Measurements from ENCODE around the gene TNFRSF13B. TPM values are rescaled to one million over a fixed set of nuclear protein-coding genes. Genes with fewer than 3 reads are reported as not detected.

The TNFRSF13B gene
- total and polyA plus RNA-seq, 10 of the 15 experiments (the other 5 are each of a cell fraction or from before 2014, with no cell fraction given) = 15.5 to 231 (median 119) TPM

GRCh38 chr17:16924696-16925440 is 47.0 kb downstream of the TNFRSF13B start:
- H3K79me2 ChIP-seq (ENCODE audit: control insufficient read depth, insufficient read depth, low read length) = no peaks in the 10 kb centered on the region
- H3K27me3 ChIP-seq (replicated peaks in 1 of 2; ENCODE audit: control insufficient read depth in 2 of 2, insufficient read depth in 2 of 2, low read length in 1 of 2) = no peaks in the 10 kb centered on the region
- in situ Hi-C loops (cut with MboI) (no loop called here), intact Hi-C loops (cut with micrococcal nuclease; ENCODE audit: unreplicated experiment) (no loop called here)
- no peak for ATAC-seq
- no peak overlapping the region for H3K27ac ChIP-seq (ENCODE audit: control insufficient read depth, insufficient read depth)
- no TSS peak for BruUV-seq (replicated peaks)
- ChIA-PET CTCF (no interaction called here), SMC1A (ENCODE audit: uncharacterized antibody, unreplicated experiment) (no interaction called here), POLR2A (no interaction called here), RAD21 (ENCODE audit: unreplicated experiment) (no interaction called here)
- no peaks in the 10 kb centered on the region for H3K9me3 ChIP-seq (replicated peaks; ENCODE audit: control insufficient read depth, insufficient read depth, low read length)
- no peak overlapping the region for H3K4me2 ChIP-seq (ENCODE audit: control insufficient read depth, insufficient read depth)
- FAIRE-seq = no peak
- H2AFZ ChIP-seq (ENCODE audit: control insufficient read depth, low read depth, low read length) = no peak overlapping the region
- no peak overlapping the region for H3K9ac ChIP-seq (ENCODE audit: control insufficient read depth, insufficient read depth, low read length)
- no peak overlapping the region for H3K4me3 ChIP-seq
- H3K4me1 ChIP-seq (ENCODE audit: control insufficient read depth, insufficient read depth, low read length) = no peaks in the 10 kb centered on the region
- no peaks in the 10 kb centered on the region for H4K20me1 ChIP-seq (ENCODE audit: control insufficient read depth, insufficient read depth)
- no peak for DNase-seq (ENCODE audit: low read depth, low spot score)
- WGBS (ENCODE audit: insufficient coverage, insufficient replicate concordance, low lambda C conversion rate, missing lambda C conversion rate) = 71% methylated on average over 8 of the region's 10 CpGs
- no peak for TF ChIP-seq TARDBP (IDR thresholded peaks at IDR 0.05; ENCODE audit: borderline replicate concordance)
- TF ChIP-seq RCOR1 (conservative IDR thresholded peaks at IDR 0.05; ENCODE audit: low read depth, low read length) = no peak
- TF ChIP-seq STAT1 (conservative IDR thresholded peaks at IDR 0.05) = no peak
- no peak for TF ChIP-seq TAF1 (IDR thresholded peaks at IDR 0.05; ENCODE audit: borderline replicate concordance, low read depth, low read length)
- TF ChIP-seq, protein P1, sequence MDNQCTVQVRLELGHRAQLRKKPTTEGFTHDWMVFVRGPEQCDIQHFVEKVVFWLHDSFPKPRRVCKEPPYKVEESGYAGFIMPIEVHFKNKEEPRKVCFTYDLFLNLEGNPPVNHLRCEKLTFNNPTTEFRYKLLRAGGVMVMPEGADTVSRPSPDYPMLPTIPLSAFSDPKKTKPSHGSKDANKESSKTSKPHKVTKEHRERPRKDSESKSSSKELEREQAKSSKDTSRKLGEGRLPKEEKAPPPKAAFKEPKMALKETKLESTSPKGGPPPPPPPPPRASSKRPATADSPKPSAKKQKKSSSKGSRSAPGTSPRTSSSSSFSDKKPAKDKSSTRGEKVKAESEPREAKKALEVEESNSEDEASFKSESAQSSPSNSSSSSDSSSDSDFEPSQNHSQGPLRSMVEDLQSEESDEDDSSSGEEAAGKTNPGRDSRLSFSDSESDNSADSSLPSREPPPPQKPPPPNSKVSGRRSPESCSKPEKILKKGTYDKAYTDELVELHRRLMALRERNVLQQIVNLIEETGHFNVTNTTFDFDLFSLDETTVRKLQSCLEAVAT (IDR thresholded peaks at IDR 0.05) = no peak
- TF ChIP-seq RAD51 (IDR thresholded peaks at IDR 0.05) = no peak
- TF ChIP-seq BCL3 (IDR thresholded peaks at IDR 0.05; ENCODE audit: borderline replicate concordance, insufficient read depth, low read depth, low read length, poor library complexity, severe bottlenecking) = no peak
- TF ChIP-seq ZBTB4 (CRISPR knock-in tag; IDR thresholded peaks at IDR 0.05) = no peak
- TF ChIP-seq RB1 (IDR thresholded peaks at IDR 0.05; ENCODE audit: borderline replicate concordance) = no peak
- no peak for TF ChIP-seq BMI1 (IDR thresholded peaks at IDR 0.05; ENCODE audit: borderline replicate concordance)
- H3K36me3 ChIP-seq (ENCODE audit: control insufficient read depth in 2 of 2, insufficient read depth in 2 of 2, low read length in 1 of 2) = peaks cover 3 to 6% of the 10 kb centered on the region in 2 experiments; a peak in 3 of 4 replicates
